Activated CD8-positive, alpha-beta memory T cell treated with anti-CD3 and anti-CD28 coated beads for 48 hours (primary cell): ENCODE measurements around the gene CTBP2.

Experiments used
- DNase-seq, 3 experiments: peaks; one replicate each; pipeline ENCODE4 v3.0.0-alpha.2; 2020; ENCODE audit warnings: low read depth in 2 of 3, low spot score in 2 of 3

The CTBP2 gene

DNA sequence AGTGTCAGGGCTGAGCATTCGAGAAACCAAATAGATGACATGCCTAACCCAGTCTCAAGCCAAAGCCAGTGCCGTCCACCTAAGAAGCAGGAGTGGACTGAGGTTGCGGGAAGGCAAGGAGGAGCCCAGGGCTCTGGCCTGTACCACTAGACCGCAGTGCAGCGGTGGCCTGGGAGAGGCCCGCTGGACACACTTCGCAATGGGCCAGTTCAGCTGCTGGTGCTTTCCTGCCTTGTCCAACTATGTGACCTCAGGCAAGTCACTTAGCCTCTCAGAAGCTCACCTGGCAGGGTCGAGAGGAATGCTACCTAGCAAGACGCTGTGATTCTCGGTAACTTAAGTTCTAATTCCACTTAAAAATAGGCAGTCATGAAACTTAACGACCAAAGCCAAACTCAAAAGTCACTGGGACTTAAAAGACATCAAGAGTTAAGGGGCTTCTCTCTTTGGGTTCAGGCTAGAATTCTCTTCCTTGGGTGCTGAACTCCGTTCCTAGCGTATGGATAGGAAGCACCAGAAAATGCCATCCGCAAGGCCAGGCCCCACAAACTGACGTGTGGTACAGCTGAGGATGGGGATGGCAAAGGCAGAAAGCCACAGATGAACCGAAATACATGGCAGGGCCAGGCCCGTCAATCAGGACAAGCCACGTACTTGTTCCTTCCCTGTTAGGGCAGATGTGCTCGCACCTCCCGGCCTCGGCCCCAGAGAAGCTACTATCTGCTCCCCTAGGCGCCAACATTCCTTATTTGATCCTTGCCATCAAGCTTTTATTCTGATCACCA, 34.2 kb downstream of the CTBP2 start:
- DNase-seq = no peak

DNA sequence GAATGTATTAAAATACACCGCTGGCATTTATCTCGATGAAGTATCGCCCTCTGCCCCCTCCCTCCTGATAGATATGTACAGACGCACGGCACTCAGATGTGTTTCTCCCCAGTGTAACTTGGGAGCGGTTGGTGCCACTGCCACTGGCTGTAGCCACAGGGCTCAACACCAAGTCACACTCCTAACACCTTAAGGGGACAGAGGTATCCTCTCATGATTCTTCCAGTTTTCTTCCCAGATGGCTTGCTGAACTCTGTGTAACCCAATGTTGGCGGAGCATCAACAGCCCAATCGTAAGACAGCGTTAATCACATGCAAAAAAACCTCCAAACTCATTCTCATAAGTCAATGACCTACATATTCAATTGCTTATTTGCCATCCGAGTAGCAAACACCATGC, 35.5 kb downstream of the CTBP2 start:
- DNase-seq = no peak

DNA sequence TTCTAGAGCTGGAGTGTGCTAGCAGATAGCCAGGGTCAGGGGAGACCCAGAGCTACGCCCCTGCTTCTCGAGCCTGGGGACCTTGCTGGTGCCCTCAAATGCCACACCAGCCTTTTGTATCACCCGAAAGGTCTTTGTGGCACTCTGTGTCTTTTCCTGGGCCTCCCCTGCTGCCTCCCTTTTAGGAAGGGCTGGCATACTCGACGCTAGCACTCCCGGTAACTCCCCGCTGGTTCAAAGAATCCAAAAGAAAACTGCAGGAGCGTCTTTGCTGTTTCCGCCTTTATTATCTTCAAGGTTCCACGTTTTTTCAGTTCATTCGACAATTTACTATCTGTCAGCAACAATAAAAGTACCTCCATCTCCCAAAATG, 36.3 kb downstream of the CTBP2 start:
- DNase-seq = no peak

DNA sequence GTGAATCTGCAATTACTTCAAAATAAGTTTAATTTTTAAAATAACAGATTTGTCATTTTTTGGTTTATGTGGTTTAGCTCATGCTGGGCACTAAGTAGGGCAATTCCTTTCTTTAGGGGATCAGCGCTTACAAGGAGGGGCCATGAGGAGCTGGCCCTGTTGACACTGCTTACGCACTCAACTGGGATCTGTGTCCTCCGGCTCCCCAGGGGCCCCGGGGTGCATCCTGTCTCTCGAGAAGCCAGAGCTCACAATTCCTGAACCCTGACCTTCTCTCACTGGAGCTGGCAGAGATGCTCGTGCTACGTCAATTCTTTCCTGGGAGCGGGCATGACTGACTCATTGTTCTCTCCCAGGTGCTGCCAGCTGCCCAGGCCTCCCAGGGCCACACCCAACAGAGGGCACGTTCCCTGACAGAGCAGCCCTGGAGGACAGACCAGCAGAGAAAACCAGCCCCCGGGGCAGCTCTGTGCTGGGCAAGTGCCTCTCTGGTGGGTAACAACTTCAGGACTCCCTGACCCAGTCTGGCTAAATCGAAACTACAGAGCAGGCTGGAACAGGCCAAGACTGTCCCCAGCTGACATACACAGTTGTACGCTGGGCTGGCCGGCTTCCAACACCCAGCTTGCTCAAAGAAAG, 36.8 kb downstream of the CTBP2 start:
- no peak for DNase-seq

DNA sequence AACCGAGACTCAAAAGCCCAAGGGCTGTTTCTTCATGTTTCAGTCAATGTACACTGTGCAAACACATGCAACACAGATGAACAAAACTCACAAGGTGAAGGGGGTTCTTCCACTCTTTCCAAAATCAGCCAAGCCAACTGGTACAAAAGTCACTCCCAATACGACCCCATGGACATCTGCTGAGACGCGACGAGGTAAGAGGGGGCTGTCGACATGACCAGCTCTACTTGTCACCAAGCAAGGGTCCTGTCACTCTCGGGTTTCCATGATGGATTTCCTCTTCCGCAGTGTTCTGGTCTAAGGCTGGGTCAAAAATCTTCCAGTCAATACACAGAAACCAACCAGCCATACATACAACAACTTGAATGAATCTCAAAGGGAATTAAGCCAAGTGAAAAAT, 37.8 kb downstream of the CTBP2 start:
- no peak for DNase-seq

DNA sequence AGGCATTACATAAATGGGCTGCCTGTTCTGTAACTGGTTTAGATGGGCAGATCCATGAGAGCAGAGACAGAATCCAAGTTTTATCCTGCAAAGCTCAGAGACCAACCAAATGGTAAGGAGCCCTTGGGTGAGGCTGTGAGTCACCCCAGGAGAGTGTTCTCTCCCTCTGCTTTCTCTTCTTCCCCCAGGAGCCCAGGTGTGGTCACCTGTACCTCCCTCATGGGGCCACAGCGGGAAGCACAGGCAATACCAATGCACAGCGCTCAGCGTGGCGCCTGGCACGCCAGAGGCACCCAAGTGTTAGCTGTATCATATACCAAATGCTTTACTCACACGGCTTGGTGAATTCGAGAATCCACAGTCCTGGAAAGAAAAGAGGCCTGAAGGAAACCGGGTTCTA, 39.4 kb downstream of the CTBP2 start:
- no peak for DNase-seq

DNA sequence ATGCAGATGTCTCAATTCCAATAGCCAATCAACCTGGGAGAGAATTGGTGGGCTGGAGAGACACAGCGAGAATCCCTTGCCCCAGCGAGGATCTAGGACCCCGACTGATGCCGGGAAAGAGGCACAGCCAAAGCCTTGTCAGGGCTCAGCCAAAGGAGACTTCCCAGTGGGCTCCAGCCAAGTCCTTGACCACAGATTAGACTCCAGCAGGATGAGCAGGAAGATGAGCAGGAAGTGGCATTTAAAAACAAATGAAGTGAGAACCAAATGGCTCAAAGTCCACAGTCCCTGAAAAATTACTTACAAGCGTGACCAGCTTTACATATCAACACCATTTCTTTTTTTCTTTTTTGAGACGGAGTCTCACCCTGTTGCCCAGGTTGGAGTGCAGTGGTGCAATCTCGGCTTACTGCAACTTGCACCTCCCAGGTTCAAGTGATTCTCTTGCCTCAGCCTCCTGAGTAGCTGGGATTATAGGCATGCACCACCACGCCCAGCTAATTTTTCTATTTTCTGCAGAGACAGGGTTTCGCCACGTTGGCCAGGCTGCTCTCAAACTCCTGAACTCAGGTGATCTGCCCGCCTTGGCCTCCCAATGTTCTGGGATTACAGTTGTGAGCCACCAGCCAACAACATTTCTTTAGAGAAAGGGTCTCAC, 40.2 kb downstream of the CTBP2 start:
- no peak for DNase-seq

DNA sequence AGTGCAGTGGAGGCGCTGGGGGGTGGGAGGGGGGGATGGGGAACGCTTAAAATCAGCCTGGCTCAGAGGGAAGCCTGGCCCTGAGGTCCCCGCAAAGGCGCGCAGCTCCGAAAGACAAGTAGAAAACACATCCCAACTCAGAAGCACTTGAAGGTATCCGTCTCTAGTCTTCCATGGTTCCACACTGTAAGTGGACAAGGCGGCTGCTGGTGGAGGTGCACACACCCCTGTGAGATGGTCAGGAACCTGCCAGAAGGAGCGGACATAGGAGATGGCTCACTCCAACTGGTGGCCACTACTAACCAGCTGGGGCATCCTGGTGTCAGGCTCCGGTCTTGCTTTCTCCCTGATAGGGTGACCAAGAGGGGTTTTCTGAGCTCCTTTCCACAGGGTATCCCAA, 41.7 kb downstream of the CTBP2 start:
- DNase-seq = no peak

DNA sequence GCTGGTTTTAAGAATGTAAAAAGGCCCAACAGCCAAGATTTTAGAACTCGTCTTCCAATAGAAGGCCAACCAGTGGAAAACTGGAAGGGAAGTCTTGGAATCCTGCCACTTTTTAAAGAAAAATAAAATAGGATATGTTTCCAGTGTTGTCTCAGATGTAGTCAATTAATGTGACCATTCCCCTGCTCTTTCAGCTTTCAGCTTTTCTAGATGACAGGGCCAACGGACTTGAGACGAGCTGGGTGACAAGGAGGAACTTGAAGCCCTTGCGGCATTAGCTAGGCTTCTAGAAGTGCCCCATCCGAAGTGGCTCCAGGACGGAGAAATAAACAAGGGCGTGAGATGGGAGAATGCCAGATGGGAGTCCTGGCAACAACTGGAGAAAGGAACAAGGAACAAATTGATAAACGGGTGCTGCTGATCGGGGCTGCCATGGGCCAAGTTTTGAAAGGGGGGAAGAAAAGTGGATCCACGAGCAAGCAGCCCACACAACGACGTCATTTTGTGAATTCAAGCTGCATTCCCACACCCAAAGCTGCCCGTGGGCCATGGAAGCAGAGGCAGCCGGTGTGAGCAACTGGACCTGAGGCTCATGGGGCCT, 42.3 kb downstream of the CTBP2 start:
- DNase-seq = no peak

DNA sequence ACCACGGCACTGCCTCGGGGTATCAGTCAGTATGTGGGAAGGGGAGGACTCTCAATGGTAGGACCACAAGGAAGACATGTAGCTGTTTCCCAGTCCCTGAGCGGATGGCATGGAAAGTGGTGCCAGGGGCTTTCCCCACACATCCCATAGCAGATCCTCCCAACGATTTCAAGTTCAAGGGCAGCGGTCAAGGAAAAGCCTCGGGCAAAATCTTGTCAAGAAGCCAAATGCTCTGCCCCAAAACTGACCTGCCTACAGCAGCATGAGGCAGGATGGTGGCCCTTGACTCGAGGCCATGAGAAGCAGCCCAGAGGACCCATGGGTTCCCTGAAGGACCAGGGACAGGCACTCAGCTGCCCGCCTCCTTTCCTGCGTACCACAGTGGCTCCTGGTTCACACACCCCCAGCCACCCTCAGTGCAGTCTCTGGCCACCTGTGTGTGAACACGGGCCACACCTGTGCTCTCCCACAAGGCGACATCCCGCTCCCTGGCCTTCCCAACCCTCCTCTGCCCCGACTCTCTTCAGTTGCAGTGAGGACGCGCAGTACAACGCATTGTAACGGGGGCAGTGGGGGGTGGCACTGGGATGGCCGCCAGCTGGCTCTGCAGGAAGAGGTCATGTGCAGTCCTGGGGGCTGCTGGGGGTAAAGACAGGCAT, 43.6 kb downstream of the CTBP2 start:
- DNase-seq = no peak

DNA sequence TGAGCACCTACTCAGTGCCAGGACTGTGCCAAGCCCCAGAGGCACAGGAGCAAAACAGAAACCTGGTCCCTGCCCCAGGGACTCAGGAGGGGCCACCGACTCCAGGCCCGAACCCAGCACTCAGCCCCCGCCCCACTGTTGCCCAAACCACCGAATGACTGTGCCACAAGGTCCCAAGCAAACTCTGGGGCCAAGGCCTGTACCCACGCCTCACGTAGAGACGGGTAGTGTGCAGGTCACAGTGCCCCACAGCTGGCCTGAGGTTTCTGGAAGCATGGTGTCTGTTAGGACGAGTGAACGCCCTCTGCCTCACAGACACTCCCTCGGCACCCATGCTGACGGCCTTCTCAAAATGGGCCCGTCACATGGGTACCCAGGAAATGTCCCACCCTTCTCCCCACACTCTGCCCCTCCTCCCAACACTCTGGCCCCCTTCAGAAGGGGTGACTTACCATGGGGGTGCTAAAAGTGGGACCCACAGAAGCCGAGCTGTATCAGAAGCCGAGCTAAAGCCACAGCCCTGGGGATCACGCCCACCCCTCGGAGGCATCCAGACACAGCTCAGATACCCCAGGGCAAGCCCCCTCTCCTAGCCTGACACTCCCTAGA, 44.2 kb downstream of the CTBP2 start:
- no peak for DNase-seq

DNA sequence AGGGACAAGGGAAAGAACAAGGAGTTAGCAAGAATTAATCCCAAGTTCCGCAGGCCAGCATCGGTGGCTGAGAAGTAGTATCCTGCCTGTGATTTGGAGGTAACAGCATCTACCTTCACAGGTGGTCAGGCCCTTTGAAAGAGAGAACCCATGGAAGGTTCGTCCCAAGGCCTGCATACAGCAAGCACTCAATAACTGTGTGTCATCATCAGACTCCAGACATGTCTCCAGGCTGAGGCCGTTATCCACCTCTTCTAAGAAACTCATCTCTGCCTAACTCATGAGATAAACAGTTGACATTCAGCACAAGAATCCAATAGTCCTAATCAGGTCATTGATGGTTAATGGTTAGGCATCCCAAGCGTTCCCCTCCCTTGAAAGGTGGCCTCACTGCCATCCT, 45.0 kb downstream of the CTBP2 start:
- no peak for DNase-seq

DNA sequence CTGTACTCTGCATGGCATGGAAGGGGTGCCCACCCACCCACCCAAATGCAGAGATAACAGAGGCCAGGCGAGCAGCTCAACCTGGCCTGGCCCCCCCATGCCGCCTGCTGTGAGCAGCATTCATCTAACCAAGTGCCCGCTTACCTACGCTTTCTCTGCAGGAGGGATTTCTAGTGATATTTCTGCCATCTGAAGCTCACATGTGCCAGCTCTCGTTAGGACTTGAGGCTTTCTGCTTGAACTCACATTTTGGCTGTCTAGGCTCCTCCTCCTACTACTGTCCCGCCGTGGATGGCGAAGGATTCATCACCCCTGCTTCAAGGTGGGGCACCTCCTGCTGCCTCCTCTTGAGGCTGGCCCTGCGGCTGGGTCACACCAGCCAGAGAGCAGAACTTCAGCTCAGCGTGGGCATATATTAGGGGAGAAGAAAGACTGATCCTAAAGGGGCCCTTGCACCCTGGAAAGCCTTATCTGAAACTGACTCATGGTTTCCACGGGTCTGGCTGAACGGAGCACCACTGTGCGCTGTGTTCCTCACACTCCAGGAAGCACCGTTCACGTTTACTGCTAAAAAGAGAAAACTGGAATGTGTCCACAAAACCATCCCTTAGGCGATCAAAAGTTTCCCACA, 45.5 kb downstream of the CTBP2 start:
- DNase-seq = no peak

DNA sequence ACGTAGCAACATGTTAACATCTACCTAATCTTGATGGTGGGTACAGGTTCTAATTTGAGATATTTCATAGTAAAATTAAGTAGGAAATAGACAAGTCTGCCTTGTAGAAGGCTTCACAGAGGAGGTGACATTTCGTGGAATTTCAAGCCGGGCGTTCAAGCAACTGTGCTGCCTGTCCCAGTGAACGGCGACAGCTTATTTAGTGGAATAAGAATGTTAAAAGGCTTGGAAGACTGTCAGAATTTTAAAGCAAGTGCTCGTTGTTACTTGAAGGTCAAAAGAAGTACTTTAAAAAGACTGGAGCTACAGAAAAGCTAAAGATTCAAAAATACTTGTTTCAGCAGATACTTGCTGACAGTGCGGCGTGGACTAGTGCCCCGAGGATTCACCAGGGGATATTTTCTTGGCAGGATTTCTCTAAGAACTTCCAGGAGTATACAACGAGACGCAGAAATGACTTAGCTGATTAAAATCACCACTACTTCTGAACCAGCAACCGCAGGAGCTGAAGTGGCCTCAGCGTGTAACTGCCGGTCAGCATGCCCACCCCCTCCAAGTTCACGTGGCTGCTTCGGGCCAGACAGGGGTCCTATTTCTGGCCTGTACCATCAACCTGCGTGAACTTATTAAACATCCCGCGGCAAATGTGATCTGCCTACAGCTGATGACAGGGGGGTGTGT, 46.5 kb downstream of the CTBP2 start:
- DNase-seq = no peak

DNA sequence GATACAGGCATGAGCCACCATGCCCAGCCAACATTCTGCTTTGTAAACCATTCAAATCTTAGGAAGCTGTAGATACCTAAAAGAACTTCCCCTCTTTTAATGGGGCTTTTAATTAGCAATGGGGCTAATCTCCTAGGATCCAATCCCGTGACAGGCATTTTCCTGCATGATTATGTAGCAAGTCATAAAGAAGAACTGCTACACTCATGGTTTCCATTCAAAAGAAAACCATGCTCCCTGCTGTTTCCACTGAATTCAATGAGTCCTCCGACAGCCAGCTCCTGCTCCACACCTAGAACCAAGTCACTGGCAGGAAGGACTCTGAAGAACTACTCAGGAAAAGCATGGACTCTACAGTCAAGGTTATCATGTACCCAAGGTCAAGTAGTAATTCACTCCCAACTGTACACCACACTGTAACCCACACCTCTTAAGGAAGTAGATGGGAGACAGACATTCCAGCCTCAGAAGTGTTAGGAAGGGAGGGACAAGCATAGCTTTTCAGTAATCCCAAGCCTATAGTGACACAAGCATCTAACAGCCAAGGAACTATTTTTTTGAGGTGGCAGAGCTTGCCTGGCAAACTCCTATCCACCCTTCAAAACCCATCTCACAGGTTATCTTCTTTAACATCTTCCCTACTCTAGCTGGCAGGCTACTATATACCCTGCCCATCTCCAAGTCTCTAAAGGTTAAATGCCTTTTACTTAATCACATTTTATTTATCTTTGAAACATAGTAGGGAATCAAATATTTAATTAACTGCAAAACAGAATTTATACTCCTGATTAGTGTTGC, 47.5 kb downstream of the CTBP2 start:
- no peak for DNase-seq

DNA sequence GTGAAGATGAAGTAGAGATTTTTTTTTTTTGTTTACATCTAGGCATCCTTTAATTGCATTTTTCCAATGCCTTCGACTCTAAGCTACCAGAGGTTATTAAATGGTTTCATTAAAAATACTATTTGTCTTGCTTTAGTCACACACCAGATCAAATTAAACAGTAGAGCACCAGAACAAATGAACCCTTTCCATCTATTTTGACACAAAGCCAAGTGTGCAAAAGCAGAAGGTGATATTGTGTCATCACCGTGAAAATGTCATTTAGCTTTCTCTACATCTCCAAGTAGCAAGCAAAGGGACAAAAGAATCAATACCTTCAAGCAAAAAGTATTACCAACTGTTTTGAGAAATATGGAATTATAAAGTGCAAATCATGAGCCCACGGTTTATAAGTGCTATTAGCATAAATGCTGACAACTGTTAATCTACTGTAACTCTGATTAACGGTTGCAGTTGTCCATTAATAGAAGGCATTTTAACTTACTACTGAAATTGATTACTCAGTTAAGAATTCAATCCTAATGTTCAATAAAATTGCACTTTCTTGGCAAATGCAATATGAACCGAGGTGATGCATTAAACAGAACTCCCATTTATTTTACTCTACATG, 49.1 kb downstream of the CTBP2 start:
- DNase-seq = no peak

DNA sequence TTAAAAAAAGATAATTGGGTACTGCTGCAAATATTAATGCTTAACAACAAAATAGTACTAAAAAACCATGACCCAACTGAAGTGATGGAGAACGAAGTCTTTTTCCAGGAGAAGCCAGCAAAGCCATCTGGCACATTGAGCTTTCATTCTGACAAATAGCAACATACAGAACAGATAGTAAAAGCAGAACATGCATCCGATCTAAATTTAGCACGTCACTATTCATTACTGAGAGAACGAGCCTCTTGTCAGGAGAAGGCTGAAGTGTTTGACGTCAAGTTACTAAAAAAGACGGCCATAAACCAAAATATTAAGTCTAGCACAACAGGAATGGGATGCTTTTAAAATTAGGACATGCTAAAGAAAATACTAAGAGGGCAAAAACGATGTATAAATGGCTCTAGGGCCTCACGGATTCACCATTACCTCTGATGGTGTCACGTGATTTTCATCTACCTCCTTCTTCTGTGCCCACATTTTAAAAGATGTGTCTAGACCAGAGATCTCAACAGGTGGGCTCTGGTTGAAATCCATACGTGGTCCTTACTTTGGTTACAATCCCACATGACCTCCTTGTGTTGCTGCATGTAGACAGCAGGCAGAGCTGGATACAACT, 52.3 kb downstream of the CTBP2 start:
- no peak for DNase-seq

DNA sequence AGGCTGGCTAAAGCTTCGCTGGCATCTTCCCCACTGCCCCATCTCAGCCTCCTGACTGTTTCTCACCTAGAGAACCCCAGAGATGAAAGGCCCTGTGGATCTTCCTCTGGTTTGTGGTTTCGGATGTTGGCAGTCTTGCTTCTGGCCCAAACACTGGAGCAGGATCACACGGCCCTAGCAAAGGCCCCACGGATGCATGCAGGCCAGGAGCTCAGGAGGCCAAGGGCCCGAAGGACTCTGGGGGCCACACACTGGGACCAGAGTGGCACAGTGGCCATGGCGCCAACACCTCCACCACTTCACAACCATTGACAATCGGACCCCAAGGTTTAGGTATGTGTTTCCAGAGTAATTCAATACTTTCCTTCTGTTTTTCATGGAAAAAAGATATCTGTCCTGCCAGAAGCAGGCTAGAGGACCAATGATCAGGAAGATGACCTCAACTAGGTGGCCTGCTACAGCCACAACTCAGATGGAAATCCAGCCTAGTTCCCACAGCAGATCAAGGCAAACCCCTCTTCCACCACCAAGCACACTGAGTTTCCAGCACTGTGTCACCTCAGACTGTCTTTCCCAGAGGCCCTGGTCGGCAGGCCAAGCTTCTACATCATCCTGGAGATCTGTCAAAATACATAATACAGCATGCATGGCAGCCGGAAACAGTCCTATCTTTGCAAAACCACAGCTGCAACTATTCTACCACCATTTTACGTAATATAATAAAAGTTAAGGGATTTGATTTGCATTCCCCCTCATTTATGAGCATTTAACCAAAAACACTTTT, 53.0 kb downstream of the CTBP2 start:
- no peak for DNase-seq
